Measurements from ENCODE around the gene MAP3K3.

Gene MAP3K3

DNA sequence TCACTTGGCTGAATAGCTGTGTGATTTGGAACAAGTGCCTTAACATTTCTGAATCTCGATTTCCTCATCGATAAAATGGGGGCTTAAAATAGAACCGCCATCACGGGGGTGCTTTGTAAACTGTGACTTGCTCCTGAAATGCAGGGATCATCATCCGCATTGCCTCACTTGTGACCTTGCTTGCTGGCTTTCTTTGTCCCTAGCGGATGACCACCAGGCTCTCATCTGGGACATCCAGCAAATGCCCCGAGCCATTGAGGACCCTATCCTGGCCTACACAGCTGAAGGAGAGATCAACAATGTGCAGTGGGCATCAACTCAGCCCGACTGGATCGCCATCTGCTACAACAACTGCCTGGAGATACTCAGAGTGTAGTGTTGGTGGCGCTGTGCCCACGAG, 33.4 kb upstream of the MAP3K3 start:
- DNase-seq (ENCODE audit: low read depth), result no peak
- H3K4me3 ChIP-seq (ENCODE audit: low read length), result no peak overlapping the region
- TF ChIP-seq, protein P1, sequence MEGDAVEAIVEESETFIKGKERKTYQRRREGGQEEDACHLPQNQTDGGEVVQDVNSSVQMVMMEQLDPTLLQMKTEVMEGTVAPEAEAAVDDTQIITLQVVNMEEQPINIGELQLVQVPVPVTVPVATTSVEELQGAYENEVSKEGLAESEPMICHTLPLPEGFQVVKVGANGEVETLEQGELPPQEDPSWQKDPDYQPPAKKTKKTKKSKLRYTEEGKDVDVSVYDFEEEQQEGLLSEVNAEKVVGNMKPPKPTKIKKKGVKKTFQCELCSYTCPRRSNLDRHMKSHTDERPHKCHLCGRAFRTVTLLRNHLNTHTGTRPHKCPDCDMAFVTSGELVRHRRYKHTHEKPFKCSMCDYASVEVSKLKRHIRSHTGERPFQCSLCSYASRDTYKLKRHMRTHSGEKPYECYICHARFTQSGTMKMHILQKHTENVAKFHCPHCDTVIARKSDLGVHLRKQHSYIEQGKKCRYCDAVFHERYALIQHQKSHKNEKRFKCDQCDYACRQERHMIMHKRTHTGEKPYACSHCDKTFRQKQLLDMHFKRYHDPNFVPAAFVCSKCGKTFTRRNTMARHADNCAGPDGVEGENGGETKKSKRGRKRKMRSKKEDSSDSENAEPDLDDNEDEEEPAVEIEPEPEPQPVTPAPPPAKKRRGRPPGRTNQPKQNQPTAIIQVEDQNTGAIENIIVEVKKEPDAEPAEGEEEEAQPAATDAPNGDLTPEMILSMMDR (conservative IDR thresholded peaks at IDR 0.05; ENCODE audit: low read depth, low read length), result no peak

- no peak for DNase-seq (ENCODE audit: low read depth)
- TF ChIP-seq, protein P1 (conservative IDR thresholded peaks at IDR 0.05; ENCODE audit: low read depth, low read length), result no peak
- H3K4me3 ChIP-seq (ENCODE audit: low read length), result no peak overlapping the region
These were observed 32.6 kb upstream of the MAP3K3 start for GRCh38 chr17:63589646-63590045.

DNA sequence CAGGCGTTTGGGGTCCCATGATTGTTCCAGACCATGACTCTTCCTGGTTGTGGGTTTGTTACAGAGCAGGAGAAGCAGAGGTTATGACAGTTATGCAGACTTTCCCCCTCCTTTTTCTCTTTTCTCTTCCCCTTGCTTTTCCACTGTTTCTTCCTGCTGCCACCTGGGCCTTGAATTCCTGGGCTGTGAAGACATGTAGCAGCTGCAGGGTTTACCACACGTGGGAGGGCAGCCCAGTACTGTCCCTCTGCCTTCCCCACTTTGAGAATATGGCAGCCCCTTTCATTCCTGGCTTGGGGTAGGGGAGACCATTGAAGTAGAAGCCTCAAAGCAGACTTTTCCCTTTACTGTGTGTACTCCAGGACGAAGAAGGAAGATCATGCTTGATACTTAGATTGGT, 29.4 kb upstream of the MAP3K3 start:
- TF ChIP-seq, protein P1 (conservative IDR thresholded peaks at IDR 0.05; ENCODE audit: low read depth, low read length), result no peak
- DNase-seq (ENCODE audit: low read depth), result no peak
- H3K4me3 ChIP-seq (ENCODE audit: low read length), result no peak overlapping the region

- DNase-seq (ENCODE audit: low read depth), result no peak
- no peak overlapping the region for H3K4me3 ChIP-seq (ENCODE audit: low read length)
- TF ChIP-seq, protein P1 (conservative IDR thresholded peaks at IDR 0.05; ENCODE audit: low read depth, low read length), result no peak
These were observed 27.1 kb upstream of the MAP3K3 start for GRCh38 chr17:63595132-63595531.

- H3K4me3 ChIP-seq (ENCODE audit: low read length), result no peak overlapping the region
- no peak for DNase-seq (ENCODE audit: low read depth)
- TF ChIP-seq, protein P1 (conservative IDR thresholded peaks at IDR 0.05; ENCODE audit: low read depth, low read length), result no peak
These were observed 25.2 kb upstream of the MAP3K3 start for GRCh38 chr17:63596856-63597586.

DNA sequence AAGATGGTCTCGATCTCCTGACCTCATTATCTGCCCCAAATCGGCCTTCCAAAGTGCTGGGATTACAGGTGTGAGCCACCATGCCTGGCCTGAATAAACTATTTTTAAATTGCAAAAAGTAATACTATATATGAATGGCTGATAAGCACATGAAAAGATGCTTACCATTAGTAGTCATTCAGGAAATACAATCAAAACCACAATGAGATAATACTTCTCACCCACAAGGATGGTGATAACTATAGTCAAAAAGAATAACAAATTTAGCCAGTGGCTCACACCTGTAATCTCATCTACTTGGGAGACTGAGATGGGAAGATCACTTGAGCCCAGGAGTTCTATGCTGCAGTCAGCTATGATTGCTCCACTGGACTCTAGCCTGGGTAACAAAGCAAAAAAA, 23.9 kb upstream of the MAP3K3 start:
- TF ChIP-seq, protein P1 (conservative IDR thresholded peaks at IDR 0.05; ENCODE audit: low read depth, low read length), result no peak
- DNase-seq (ENCODE audit: low read depth), result no peak
- H3K4me3 ChIP-seq (ENCODE audit: low read length), result no peak overlapping the region

Measured in retinal pigment epithelial cell (primary cell).